ENCODE data around the gene DDR2. TPM values are rescaled to one million over a fixed set of nuclear protein-coding genes. Genes with fewer than 3 reads are reported as not detected.

Gene DDR2
- total RNA-seq, 1 experiment from 2014 or later: 0.52 TPM

DNA sequence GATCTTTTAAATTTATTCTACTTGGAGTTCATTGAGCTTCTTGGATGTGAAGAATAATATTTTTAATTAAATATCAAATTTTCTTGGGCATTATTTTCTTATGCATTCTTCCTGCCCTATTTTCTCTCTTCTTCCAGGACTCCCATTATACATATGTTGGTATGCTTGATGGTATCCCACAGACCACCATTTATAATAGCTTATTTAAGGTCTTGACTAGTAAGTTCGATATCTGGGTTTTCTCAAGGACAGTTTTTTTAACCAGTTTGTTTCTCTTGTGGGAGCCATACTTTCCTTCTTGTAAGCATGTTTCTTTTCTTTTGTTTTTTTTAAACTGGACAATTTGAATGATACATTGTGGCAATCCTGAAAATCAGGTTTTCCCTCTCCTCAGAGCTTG, 15.4 kb upstream of the DDR2 start:
- no peak overlapping the region for H3K4me2 ChIP-seq (ENCODE audit: insufficient read depth, insufficient read length, low read length)
- no peak overlapping the region for H2BK5ac ChIP-seq (ENCODE audit: insufficient read length, low read length)
- H2BK12ac ChIP-seq (ENCODE audit: insufficient read length, low read depth, low read length): no peak overlapping the region
- H3K23me2 ChIP-seq (ENCODE audit: insufficient read length, low read depth, low read length, poor library complexity, severe bottlenecking): no peaks in the 10 kb centered on the region
- H3K79me1 ChIP-seq (ENCODE audit: insufficient read depth, low read depth, low read length, poor library complexity, severe bottlenecking): no peaks in the 10 kb centered on the region
- H3K56ac ChIP-seq (ENCODE audit: insufficient read length, low read depth, low read length): no peak overlapping the region
- H3K79me2 ChIP-seq (ENCODE audit: insufficient read depth, low read length): no peaks in the 10 kb centered on the region
- TF ChIP-seq, protein P1, sequence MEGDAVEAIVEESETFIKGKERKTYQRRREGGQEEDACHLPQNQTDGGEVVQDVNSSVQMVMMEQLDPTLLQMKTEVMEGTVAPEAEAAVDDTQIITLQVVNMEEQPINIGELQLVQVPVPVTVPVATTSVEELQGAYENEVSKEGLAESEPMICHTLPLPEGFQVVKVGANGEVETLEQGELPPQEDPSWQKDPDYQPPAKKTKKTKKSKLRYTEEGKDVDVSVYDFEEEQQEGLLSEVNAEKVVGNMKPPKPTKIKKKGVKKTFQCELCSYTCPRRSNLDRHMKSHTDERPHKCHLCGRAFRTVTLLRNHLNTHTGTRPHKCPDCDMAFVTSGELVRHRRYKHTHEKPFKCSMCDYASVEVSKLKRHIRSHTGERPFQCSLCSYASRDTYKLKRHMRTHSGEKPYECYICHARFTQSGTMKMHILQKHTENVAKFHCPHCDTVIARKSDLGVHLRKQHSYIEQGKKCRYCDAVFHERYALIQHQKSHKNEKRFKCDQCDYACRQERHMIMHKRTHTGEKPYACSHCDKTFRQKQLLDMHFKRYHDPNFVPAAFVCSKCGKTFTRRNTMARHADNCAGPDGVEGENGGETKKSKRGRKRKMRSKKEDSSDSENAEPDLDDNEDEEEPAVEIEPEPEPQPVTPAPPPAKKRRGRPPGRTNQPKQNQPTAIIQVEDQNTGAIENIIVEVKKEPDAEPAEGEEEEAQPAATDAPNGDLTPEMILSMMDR (conservative IDR thresholded peaks at IDR 0.05): no peak
- no peaks in the 10 kb centered on the region for H4K20me1 ChIP-seq (ENCODE audit: control insufficient read depth, insufficient read depth, insufficient read length)
- H4K8ac ChIP-seq (replicated peaks; ENCODE audit: insufficient read length, low read depth, low read length): no peak overlapping the region
- no peak overlapping the region for H4K91ac ChIP-seq (ENCODE audit: insufficient read length, low read depth, low read length)
- H3T11ph ChIP-seq (ENCODE audit: low read length): no peak overlapping the region
- no peak overlapping the region for H2AFZ ChIP-seq (ENCODE audit: low read length)
- H3K9ac ChIP-seq (ENCODE audit: extremely low read depth, insufficient read length, low read length): no peak overlapping the region
- H3K27me3 ChIP-seq (ENCODE audit: insufficient read depth, low read length): no peaks in the 10 kb centered on the region
- no peak overlapping the region for H2BK20ac ChIP-seq (ENCODE audit: low read depth, low read length, poor library complexity, severe bottlenecking)
- H3K27me3 Mint-ChIP-seq (ENCODE audit: low read depth): no peaks in the 10 kb centered on the region
- no peaks in the 10 kb centered on the region for H3K9me3 ChIP-seq (ENCODE audit: control insufficient read depth, low read depth, low read length)
- H3K36me3 Mint-ChIP-seq (ENCODE audit: insufficient read depth in 1 of 3, low read depth in 3 of 3): peaks cover 8 to 24% (median 13%) of the 10 kb centered on the region in 3 experiments
- no peak overlapping the region for H2BK15ac ChIP-seq (ENCODE audit: low read depth, low read length)
- no peak overlapping the region for H3K4me3 Mint-ChIP-seq
- H2AK5ac ChIP-seq (ENCODE audit: insufficient read length, low read length): no peak overlapping the region
- no peak overlapping the region for H3K4ac ChIP-seq (ENCODE audit: low read depth, low read length)
- H3K4me1 Mint-ChIP-seq: peaks cover 2 to 5% of the 10 kb centered on the region in 2 experiments; a peak in 3 of 4 replicates
- H3K27ac ChIP-seq (ENCODE audit: insufficient read length, low read depth, low read length): no peak overlapping the region
- no peaks in the 10 kb centered on the region for H3K4me1 ChIP-seq (ENCODE audit: insufficient read depth, low read length)
- H3K23ac ChIP-seq (ENCODE audit: insufficient read length, low read depth, low read length): no peak overlapping the region
- peaks cover 13 to 19% of the 10 kb centered on the region in 2 experiments for H3K9me3 Mint-ChIP-seq
- H3K27ac Mint-ChIP-seq: no peak overlapping the region
- no peak overlapping the region for H4K5ac ChIP-seq (ENCODE audit: insufficient read length, low read depth, low read length)
- no peak overlapping the region for H3K18ac ChIP-seq (ENCODE audit: insufficient read length, low read depth, low read length)
- DNase-seq: no peak
- H2BK120ac ChIP-seq (ENCODE audit: low read depth, low read length, poor library complexity, severe bottlenecking): no peak overlapping the region
- no peak overlapping the region for H3K14ac ChIP-seq (ENCODE audit: insufficient read depth, low read length)
- WGBS (ENCODE audit: extremely low coverage, insufficient read length, low lambda C conversion rate): no CpG with 5 or more reads among the region's 1 CpG
